Measurements from ENCODE around the gene POU3F3. TPM values are rescaled to one million over a fixed set of nuclear protein-coding genes. Genes with fewer than 3 reads are reported as not detected.

Gene POU3F3
- polyA plus RNA-seq, 1 experiment = not detected

DNA sequence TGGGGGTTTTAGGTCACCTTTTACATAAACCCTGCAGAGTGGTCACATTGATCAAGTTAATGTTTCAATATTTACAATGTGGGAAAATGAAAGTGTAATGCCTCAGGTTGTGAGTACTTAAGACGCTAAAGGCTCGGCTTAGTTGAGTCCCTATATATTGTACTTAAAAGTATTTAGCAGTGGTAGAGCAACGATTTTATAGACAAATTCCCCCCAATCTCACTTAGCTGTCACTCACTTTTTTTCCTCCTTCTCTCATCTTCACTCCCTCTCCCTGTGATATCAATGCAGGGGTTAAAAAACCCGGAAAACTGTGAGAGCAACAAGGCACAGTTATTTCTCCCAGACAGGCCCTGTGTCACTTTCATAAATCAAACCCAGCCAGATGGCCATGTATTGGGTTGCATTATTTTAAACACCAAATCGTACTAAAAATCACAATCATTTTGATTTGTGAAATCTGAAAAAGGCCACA is 5.4 kb downstream of the POU3F3 start:
- peaks cover 36% of the 10 kb centered on the region for H3K27me3 ChIP-seq (ENCODE audit: control insufficient read depth, insufficient read depth, low read length)

DNA sequence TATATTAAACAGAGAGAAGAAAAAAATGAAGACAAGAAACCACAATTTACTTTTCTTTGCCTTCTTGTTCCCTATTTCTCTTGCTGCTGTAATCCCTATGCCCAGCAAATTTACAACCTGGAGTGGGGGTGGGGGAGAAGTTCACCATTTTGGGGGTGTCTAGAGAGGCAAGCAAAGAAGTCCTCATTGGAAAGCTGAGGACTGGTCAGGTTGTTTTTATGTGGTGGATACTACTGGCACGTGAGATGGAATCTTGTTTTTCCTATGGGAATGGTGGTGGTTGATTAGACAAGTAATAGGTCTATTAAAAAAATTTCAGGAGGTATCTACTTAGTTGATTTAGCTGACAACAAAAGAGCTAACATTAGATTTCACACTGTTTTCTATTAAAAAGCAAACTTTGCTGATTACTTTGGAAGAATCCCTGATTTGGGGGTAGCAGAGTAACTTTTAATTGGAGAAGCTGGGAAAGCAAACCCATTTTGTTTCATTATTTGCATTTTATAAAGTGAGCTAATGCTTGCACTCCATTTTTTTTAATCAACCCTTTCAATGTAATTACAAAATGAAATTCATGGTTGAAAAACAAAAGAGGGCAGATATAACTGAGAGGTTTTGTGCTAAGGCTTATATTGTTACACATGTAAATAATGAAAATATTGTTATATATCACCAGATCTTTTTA is 6.0 kb downstream of the POU3F3 start:
- Histone ChIP-seq H3K36me3 (ENCODE audit: control insufficient read depth, insufficient read depth, low read length) (no peaks in the 10 kb centered on the region), H3K27me3 (ENCODE audit: control insufficient read depth, insufficient read depth, low read length) (peaks cover 31% of the 10 kb centered on the region), H3K4me3 (ENCODE audit: low read depth, low read length) (no peak overlapping the region)
- ChIA-PET CTCF (interaction anchor here (1.7 to 2.2 kb wide), 2 partner anchors 10 to 13 kb away, joined by 5 to 9 read pairs; no protein-coding TSS in a partner anchor), POLR2A (no interaction called here)
- TF ChIP-seq, protein P1, sequence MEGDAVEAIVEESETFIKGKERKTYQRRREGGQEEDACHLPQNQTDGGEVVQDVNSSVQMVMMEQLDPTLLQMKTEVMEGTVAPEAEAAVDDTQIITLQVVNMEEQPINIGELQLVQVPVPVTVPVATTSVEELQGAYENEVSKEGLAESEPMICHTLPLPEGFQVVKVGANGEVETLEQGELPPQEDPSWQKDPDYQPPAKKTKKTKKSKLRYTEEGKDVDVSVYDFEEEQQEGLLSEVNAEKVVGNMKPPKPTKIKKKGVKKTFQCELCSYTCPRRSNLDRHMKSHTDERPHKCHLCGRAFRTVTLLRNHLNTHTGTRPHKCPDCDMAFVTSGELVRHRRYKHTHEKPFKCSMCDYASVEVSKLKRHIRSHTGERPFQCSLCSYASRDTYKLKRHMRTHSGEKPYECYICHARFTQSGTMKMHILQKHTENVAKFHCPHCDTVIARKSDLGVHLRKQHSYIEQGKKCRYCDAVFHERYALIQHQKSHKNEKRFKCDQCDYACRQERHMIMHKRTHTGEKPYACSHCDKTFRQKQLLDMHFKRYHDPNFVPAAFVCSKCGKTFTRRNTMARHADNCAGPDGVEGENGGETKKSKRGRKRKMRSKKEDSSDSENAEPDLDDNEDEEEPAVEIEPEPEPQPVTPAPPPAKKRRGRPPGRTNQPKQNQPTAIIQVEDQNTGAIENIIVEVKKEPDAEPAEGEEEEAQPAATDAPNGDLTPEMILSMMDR (IDR thresholded peaks at IDR 0.05; ENCODE audit: insufficient read depth, low read depth, low read length) = no peak
- no peak for DNase-seq (ENCODE audit: low read depth)

More for the DNA sequence above, 5.4 kb downstream of the POU3F3 start:
- TF ChIP-seq, protein P1 (IDR thresholded peaks at IDR 0.05; ENCODE audit: insufficient read depth, low read depth, low read length) = no peak
- no peak for DNase-seq (ENCODE audit: low read depth)
- ChIA-PET CTCF (interaction anchor here (0.7 to 2.2 kb wide), 3 partner anchors 10 to 14 kb away, joined by 4 to 9 read pairs (median 5); no protein-coding TSS in a partner anchor), POLR2A (no interaction called here)
- H3K36me3 ChIP-seq (ENCODE audit: control insufficient read depth, insufficient read depth, low read length) = no peaks in the 10 kb centered on the region
- H3K4me3 ChIP-seq (ENCODE audit: low read depth, low read length) = no peak overlapping the region

DNA sequence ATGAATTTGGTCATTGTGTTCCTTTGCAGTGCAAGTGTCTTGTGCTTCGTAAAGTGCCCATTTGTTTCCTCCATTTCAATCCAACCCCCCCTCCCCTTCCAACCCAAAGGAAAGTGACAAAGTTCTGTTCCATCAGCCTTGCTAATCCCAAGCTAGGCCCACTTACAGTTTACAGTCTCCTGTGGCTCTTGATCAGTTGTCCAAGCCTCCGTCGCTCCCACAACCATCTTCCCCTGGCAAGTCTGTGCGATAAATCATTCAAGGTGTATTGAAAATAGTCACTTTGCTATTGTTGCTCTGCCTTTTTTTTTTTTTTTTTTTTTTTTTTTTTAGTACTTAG is 6.5 kb downstream of the POU3F3 start:
- TF ChIP-seq, protein P1 (IDR thresholded peaks at IDR 0.05; ENCODE audit: insufficient read depth, low read depth, low read length) = no peak
- ChIA-PET POLR2A (no interaction called here), CTCF (interaction anchor here (1.7 to 2.2 kb wide), 2 partner anchors 11 to 13 kb away, joined by 5 to 9 read pairs; no protein-coding TSS in a partner anchor)
- H3K36me3 ChIP-seq (ENCODE audit: control insufficient read depth, insufficient read depth, low read length) = no peaks in the 10 kb centered on the region
- DNase-seq (ENCODE audit: low read depth) = no peak
- H3K4me3 ChIP-seq (ENCODE audit: low read depth, low read length) = no peak overlapping the region
- H3K27me3 ChIP-seq (ENCODE audit: control insufficient read depth, insufficient read depth, low read length) = peaks cover 34% of the 10 kb centered on the region

DNA sequence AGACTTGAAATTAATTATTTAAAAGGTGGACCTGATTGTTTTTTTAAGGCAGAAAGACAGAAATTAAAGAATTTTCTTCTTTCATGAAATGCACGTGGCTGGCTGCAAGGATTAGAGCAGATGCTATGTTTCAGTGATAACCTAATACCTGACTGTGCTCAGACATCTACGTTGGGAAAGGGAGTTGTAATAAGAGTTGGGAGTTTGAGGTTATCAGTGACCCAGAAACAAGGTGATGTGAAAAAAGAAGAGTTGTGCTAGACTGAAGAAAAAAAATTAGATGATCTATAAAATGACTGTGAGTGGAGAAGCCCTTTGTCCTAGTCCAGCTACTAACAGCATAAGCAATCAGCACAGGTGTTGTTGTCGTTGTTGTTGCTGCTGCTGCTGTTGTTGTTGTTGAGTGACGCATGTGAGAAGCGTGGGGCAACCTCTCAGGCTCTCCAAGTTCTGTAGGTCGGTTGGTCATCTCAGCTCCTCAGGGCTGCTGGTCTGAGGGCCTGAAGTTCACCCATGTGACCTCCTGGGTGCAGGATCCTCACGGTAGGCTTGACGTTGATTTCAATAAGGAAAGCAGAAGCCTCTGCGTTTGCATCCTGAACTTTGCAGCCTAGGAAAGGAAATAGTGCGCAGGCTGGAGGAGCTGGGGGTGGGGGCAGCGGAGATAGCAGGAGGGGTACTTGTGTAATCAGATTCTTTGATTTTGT is 7.6 kb downstream of the POU3F3 start:
- Histone ChIP-seq H3K27me3 (ENCODE audit: control insufficient read depth, insufficient read depth, low read length) (peaks cover 33% of the 10 kb centered on the region), H3K36me3 (ENCODE audit: control insufficient read depth, insufficient read depth, low read length) (no peaks in the 10 kb centered on the region), H3K4me3 (ENCODE audit: low read depth, low read length) (no peak overlapping the region)
- DNase-seq (ENCODE audit: low read depth) = no peak
- POLR2A ChIA-PET = no interaction called here
- TF ChIP-seq, protein P1 (IDR thresholded peaks at IDR 0.05; ENCODE audit: insufficient read depth, low read depth, low read length) = no peak
- CTCF ChIA-PET = interaction anchor here (2.2 kb wide), 1 partner anchor 12 kb away, joined by 9 read pairs; no protein-coding TSS in a partner anchor
